K562 (cell line): ENCODE measurements around the gene MLLT6. TPM values are rescaled to one million over a fixed set of nuclear protein-coding genes. Genes with fewer than 3 reads are reported as not detected.
A peak's percentile ranks its signal among the peaks of the same experiment; 100 is the strongest.

Source experiments
- ARNT ChIP-seq, 2 experiments: fragments of 450-650 bp; IDR thresholded peaks; 2 replicates each; pipeline ENCODE4 v1.6.1; 2016; ENCODE audit warnings: mild to moderate bottlenecking in 1 of 2
- BRD9 ChIP-seq: fragments of 450-650 bp; IDR thresholded peaks from 2 replicates; pipeline ENCODE4 v1.6.1; 2018; ENCODE audit warnings: low read depth; ENCODE audit not compliant: partially characterized antibody
- CHD4 ChIP-seq: fragments of 200-600 bp; sonication (generic); IDR thresholded peaks from 3 replicates; pipeline ENCODE4 v1.6.1; 2012; ENCODE audit warnings: low read depth, mild to moderate bottlenecking, mixed read lengths, low read length, inconsistent platforms; ENCODE audit not compliant: insufficient read depth, insufficient replicate concordance, poor library complexity, severe bottlenecking
- CSDE1 ChIP-seq, 2 experiments: fragments of 450-650 bp; IDR thresholded peaks; 2 replicates each; pipeline ENCODE4 v1.6.1; 2016; ENCODE audit warnings: mild to moderate bottlenecking in 1 of 2
- DNMT1 ChIP-seq: fragments of 450-650 bp; IDR thresholded peaks from 2 replicates; pipeline ENCODE4 v1.6.1; 2016; ENCODE audit warnings: antibody characterized with exemption, mild to moderate bottlenecking
- E2F4 ChIP-seq: sonication (generic); formaldehyde crosslinking; IDR thresholded peaks from 2 replicates; pipeline ENCODE4 v1.8.0; 2022; ENCODE audit warnings: mild to moderate bottlenecking, low read depth, missing genetic modification reagents
- FOXJ3 ChIP-seq: sonication (generic); formaldehyde crosslinking; IDR thresholded peaks from 2 replicates; pipeline ENCODE4 v1.4.0; 2020; ENCODE audit warnings: mild to moderate bottlenecking, missing genetic modification reagents
- HDAC3 ChIP-seq: fragments of 450-650 bp; IDR thresholded peaks from 2 replicates; pipeline ENCODE4 v1.6.1; 2018; ENCODE audit warnings: borderline replicate concordance, mild to moderate bottlenecking, moderate library complexity; ENCODE audit not compliant: partially characterized antibody
- ILF3 ChIP-seq: fragments of 450-650 bp; IDR thresholded peaks from 2 replicates; pipeline ENCODE4 v1.6.1; 2018; ENCODE audit warnings: antibody characterized with exemption, mild to moderate bottlenecking, moderate library complexity, borderline replicate concordance
- KAT8 ChIP-seq: fragments of 450-650 bp; IDR thresholded peaks from 2 replicates; pipeline ENCODE4 v1.6.1; 2016; ENCODE audit warnings: low read depth, mild to moderate bottlenecking
- PTBP1 ChIP-seq: fragments of 200-400 bp; formaldehyde crosslinking; IDR thresholded peaks from 2 replicates; pipeline ENCODE4 v1.6.1; 2017; ENCODE audit warnings: low read depth, low read length
- PYGO2 ChIP-seq: fragments of 450-650 bp; IDR thresholded peaks from 2 replicates; pipeline ENCODE4 v1.6.1; 2016; ENCODE audit warnings: mild to moderate bottlenecking, missing genetic modification characterization, moderate library complexity, missing compliant biosample characterization
- SAP30 ChIP-seq: fragments of 200-600 bp; sonication (generic); IDR thresholded peaks from 2 replicates; pipeline ENCODE4 v1.6.1; 2012; ENCODE audit warnings: borderline replicate concordance, low read depth, mild to moderate bottlenecking, moderate library complexity, low read length, control low read depth, inconsistent platforms; ENCODE audit not compliant: insufficient read depth, poor library complexity, severe bottlenecking
- THRA ChIP-seq: fragments of 450-650 bp; IDR thresholded peaks from 2 replicates; pipeline ENCODE4 v1.6.1; 2017; ENCODE audit warnings: mild to moderate bottlenecking, moderate library complexity
- TOE1 ChIP-seq, 2 experiments: fragments of 450-650 bp in 1 of 2; sonication (generic) in 1 of 2; formaldehyde crosslinking in 1 of 2; IDR thresholded peaks; 2 replicates each; pipeline versions ENCODE4 v1.7.1 to v1.8.0; 2016 to 2022; ENCODE audit warnings: borderline replicate concordance in 2 of 2, mild to moderate bottlenecking in 2 of 2, antibody characterized with exemption in 1 of 2, inconsistent platforms in 1 of 2, low read depth in 1 of 2, missing genetic modification reagents in 1 of 2, moderate library complexity in 1 of 2
- U2AF2 ChIP-seq: fragments of 200-400 bp; formaldehyde crosslinking; optimal IDR thresholded peaks from 2 replicates; pipeline ENCODE3; 2017; ENCODE audit warnings: low read depth, mild to moderate bottlenecking, low read length
- YY1 ChIP-seq, 3 experiments: IDR thresholded peaks; 2 replicates each; pipeline ENCODE4 v1.6.1; 2011; ENCODE audit warnings: low read length in 2 of 3, mild to moderate bottlenecking in 2 of 3, moderate library complexity in 2 of 3, borderline replicate concordance in 1 of 3, control low read depth in 1 of 3, low read depth in 1 of 3; ENCODE audit not compliant: insufficient read depth in 3 of 3, insufficient replicate concordance in 2 of 3, control insufficient read depth in 1 of 3, insufficient read length in 1 of 3; ENCODE audit errors: extremely low read depth in 1 of 3
- ZBTB43 ChIP-seq: sonication (generic); formaldehyde crosslinking; IDR thresholded peaks from 2 replicates; pipeline ENCODE4 v1.8.0; 2023; ENCODE audit warnings: mild to moderate bottlenecking, missing genetic modification reagents
- ZNF184 ChIP-seq: sonication (generic); formaldehyde crosslinking; IDR thresholded peaks from 2 replicates; pipeline ENCODE4 v1.5.0; 2020; ENCODE audit warnings: missing genetic modification reagents
- ZNF512 ChIP-seq: IDR thresholded peaks from 2 replicates; pipeline ENCODE4 v1.6.1; 2016; ENCODE audit warnings: missing genetic modification characterization, missing compliant biosample characterization
- polyA plus RNA-seq, 8 experiments: library from polyadenylated mRNA; depleted of rRNA in 4 of 8; stranded (reverse) in 5 of 8; unstranded in 3 of 8; fragments of >200 nt; fragmentation: Nextera tagmentation in 2 of 8; fragmentation: Illumina TruSeq in 1 of 8; extraction: Ambion mirVana in 2 of 8; extraction: Trizol in 1 of 8; gene quantifications; 2 replicates each; pipeline versions ENCODE4 v1.2.1 to v1.2.3, GENCODE V29; 2011 to 2014; ENCODE audit warnings: inconsistent platforms in 1 of 8, missing spikeins in 1 of 8
- total RNA-seq, 7 experiments: library from RNA; depleted of rRNA in 6 of 7; stranded (reverse); fragments of >200 nt in 6 of 7; fragmentation: Illumina TruSeq in 2 of 7; extraction: Trizol in 2 of 7; gene quantifications; 2 replicates each; pipeline versions ENCODE4 v1.2.1 to v1.2.3, GENCODE V29; 2011 to 2021; ENCODE audit warnings: low replicate concordance in 1 of 7

MLLT6 gene
- total and polyA plus RNA-seq, 9 of the 15 experiments (the other 6 are each of a cell fraction or from before 2014, with no cell fraction given): 3.1 to 71.7 (median 30.0) TPM

GRCh38 chr17:38752308-38753070, 47.4 kb downstream of the MLLT6 start, which contains the start of gene PSMB3 (continued):
- no peak for TF ChIP-seq ZBTB43 (CRISPR knock-in tag)
- peak; percentile 36; the same call in 1 of the 2 replicates for TF ChIP-seq TOE1 (IDR thresholded peaks at IDR 0.05; ENCODE audit: borderline replicate concordance)
- TF ChIP-seq TOE1 (CRISPR knock-in tag; IDR thresholded peaks at IDR 0.05; ENCODE audit: borderline replicate concordance, low read depth): no peak
- peak; percentile 68 for TF ChIP-seq SAP30
- peak; percentile 92; the same call in 1 of the 2 replicates for TF ChIP-seq E2F4 (CRISPR knock-in tag)
- no peak for TF ChIP-seq ZNF512
- TF ChIP-seq FOXJ3 (CRISPR knock-in tag): no peak
- TF ChIP-seq PTBP1: no peak
- no peak for TF ChIP-seq HDAC3
- TF ChIP-seq ZNF184: no peak
- TF ChIP-seq ILF3: no peak
- peak in 1 of 3 experiments; percentile 24 for TF ChIP-seq YY1 (IDR thresholded peaks at IDR 0.05; ENCODE audit: borderline replicate concordance in 1 of 3, control insufficient read depth in 1 of 3, extremely low read depth in 1 of 3, insufficient read depth in 3 of 3, insufficient read length in 1 of 3, insufficient replicate concordance in 2 of 3, low read depth in 1 of 3, low read length in 2 of 3)
- TF ChIP-seq KAT8: no peak
- no peak for TF ChIP-seq CHD4
- no peak for TF ChIP-seq THRA
- no peak for TF ChIP-seq PYGO2
- TF ChIP-seq U2AF2: no peak
- no peak for TF ChIP-seq DNMT1
- TF ChIP-seq BRD9: no peak
- no peak for TF ChIP-seq CSDE1 (IDR thresholded peaks at IDR 0.05)
- TF ChIP-seq ARNT (IDR thresholded peaks at IDR 0.05): no peak
